Neural progenitor cell (in vitro differentiated cells): ENCODE data around the gene MMP28.

Source experiments
- CTCF ChIP-seq: fragments of 200-600 bp; sonication (generic); IDR thresholded peaks from 2 replicates; pipeline ENCODE4 v1.5.1; 2017; ENCODE audit warnings: antibody characterized with exemption, mild to moderate bottlenecking
- EZH2 ChIP-seq: fragments of 200-600 bp; sonication (generic); IDR thresholded peaks from 2 replicates; pipeline ENCODE4 v1.6.1; 2017; ENCODE audit warnings: antibody characterized with exemption, mild to moderate bottlenecking, moderate library complexity

- TF ChIP-seq EZH2 = no peak
- no peak for TF ChIP-seq CTCF
These were observed 34.9 kb downstream of the MMP28 start, which contains the start of gene C17orf50 for GRCh38 chr17:35760587-35760986.
